HG03378 (cell line): ENCODE results near the gene ERGIC1.

ENCODE experiments used
- ATAC-seq: cut with Tn5 transposase; IDR thresholded peaks from one replicate; pipeline ENCODE4 v1.9.1; 2021; ENCODE audit warnings: mild to moderate bottlenecking, moderate library complexity; ENCODE audit not compliant: unreplicated experiment

The ERGIC1 gene

DNA sequence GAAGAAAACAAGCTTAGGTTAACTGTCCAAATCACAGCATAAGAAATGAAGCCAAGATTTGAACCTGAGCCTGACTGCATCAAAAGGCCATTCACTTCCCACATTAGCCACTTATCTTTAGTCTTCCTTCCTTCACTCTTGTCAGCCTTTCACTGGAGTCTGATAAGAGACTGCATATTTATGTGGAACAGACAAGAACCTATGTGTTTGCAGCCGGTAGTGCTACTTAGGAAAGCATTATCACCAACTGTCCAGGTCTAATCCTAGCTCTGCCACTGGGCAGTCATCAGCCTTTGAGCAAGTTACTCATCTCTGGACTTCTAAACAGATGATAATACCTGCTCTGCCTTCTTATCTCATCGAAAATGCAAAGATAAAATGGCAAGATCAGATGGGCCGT lies 137.4 kb downstream of the ERGIC1 start:
- ATAC-seq: no peak

DNA sequence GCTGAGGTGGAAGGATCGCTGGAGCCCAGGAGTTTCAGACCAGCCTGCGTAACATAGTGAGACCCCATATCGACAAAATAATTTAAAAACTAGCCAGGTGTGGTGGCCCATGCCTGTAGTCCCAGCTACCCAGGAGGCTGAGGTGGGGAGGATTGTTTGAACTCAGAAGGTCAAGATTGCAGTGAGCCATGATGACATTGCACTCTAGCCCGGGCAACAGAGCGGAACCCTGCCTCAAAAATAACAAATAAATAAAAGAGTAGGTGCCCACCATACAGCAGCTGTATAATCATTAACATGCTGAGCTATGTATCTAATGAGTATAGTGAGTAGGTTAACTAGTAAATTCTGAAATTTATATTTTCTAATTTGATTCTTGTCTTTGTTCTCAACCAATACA lies 138.5 kb downstream of the ERGIC1 start:
- no peak for ATAC-seq

DNA sequence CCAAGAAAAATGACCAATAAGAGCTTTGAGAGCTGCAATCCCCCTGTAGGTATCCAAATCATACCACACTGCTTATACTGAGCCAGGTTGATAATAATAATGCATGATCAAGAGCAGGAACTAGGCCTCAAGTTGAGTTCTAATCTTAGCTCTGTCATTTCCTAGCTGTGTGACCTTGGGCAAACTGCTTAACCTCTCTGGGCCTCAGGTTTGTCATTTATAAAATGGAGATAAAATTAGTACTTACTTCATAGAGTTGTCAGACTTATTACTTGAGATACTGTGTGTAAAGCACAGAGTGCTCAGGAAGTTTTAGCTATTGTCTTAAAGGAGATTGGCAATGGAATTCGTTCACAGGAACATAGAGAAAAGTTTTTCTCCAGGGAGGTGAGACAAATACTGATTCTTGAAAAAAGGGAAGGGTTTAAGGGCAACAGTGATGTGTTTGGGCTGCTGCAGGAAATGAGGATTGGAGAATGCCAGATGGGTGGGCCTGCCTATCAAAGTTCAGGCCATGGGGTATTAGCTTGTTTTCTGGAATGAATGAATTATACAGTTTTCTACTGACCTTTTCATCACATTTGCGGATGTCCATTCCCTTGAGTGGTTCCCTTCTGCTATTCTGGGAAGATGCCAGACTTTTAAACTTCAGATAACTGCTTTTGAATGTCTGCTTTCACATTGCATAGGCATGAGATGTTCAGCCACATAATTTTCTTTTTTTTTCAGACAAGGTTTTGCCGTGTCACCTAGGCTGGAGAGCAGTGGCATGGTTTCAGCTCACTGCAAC lies 139.3 kb downstream of the ERGIC1 start:
- no peak for ATAC-seq

DNA sequence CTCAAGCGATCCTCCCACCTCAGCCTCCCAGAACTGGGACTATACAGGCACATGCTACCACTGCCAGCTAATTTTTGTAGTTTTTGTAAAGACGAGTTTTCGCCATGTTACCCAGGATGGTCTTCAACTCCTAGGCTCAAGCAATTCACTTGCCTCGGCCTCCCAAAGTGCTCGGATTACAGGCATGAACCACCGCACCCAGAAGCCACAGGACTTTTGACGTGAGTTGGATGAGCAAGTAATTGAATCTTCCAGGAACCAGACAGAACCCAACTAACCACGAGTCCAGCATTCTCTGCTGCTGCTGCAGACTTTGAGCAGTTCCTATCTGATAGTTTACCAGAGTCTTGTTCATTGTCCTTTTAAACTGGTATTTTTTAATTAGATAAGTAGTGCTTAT lies 139.9 kb downstream of the ERGIC1 start:
- no peak for ATAC-seq

DNA sequence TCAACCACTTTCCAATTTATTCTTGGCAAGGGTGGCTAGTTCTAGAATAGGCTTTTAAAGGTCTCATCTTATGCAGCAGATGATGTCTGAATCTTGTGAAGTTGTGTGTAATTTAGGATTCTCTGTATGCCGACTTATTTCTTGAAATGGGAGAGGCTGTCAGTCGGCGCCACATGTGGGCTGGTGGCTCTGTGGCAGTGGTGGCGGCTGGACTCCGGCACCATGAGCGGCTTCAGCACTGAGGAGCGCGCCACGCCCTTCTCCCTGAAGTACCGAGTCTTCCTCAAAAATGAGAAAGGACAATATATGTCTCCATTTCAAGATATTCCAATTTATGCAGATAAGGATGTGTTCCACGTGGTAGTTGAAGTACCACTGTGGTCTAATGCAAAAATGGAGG lies 141.2 kb downstream of the ERGIC1 start:
- no peak for ATAC-seq

DNA sequence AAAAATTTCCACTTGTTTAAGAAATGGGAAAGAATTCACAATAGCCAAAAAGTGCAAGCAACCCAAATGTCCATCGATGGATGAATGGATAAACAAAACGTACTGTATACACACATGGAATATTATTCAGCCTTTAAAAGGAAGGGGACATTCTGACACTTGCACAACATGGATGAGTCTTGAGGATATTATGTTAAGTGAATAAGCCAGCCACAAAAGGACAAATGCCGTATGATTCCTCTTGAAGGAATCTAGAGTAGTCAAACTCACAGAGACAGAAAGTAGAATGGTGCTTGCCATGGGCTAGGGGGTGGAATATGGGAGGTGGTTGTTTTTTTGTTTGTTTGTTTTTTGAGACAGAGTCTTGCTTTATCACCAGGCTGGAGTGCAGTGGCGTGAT lies 145.7 kb downstream of the ERGIC1 start:
- no peak for ATAC-seq

DNA sequence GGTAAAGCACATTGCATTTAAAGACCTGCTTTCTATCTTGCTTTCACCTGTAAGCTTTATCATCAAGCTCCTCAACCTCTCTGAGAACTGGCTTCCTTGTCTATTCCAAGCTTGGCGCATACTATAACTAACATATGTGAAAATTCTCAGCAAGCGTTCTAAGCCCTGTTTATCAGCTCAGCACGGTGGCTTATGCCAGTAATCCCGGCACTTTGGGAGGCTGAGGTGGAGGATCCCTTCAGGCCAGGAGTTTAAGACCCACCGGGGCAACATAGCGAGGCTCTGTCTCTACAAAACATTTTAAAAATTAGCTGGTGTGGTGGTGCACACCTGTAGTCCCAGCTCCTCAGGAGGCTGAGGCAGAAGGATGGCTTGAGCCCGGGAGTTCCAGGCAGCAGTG lies 147.9 kb downstream of the ERGIC1 start:
- no peak for ATAC-seq

DNA sequence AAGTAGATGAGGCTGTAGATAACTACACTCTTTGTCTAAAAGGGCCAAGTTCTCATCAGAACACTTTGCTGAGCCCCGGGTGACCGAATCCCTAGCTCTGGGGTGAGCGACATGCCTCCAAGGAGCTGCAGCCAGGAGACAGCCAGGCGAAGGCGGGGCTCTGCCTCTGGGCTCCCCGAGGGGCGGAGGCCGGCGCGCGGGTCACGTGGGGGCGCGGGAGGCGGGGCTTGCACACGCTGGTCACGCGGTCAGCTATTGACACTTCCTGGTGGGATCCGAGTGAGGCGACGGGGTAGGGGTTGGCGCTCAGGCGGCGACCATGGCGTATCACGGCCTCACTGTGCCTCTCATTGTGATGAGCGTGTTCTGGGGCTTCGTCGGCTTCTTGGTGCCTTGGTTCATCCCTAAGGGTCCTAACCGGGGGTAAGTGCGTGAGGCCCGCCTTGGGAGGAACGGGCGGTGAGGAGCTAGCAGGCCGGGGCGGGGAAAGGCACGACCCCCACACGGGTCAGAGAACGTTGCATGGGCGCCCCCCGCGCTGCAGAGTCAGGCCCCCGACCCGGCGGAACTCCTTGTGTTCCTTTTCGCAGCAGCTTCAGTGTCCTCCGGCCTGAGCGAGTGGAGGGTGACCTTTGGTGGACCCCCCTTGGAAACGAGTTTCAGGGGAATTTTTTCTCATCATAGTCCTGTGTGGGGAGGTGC lies 149.6 kb downstream of the ERGIC1 start, which contains the start of gene ATP6V0E1:
ATP6V0E1 (plus strand) TSS at position 230 of the 702 bp plus-strand sequence; CDS start at position 320, 90 bp downstream.
- peak; percentile 65 for ATAC-seq

DNA sequence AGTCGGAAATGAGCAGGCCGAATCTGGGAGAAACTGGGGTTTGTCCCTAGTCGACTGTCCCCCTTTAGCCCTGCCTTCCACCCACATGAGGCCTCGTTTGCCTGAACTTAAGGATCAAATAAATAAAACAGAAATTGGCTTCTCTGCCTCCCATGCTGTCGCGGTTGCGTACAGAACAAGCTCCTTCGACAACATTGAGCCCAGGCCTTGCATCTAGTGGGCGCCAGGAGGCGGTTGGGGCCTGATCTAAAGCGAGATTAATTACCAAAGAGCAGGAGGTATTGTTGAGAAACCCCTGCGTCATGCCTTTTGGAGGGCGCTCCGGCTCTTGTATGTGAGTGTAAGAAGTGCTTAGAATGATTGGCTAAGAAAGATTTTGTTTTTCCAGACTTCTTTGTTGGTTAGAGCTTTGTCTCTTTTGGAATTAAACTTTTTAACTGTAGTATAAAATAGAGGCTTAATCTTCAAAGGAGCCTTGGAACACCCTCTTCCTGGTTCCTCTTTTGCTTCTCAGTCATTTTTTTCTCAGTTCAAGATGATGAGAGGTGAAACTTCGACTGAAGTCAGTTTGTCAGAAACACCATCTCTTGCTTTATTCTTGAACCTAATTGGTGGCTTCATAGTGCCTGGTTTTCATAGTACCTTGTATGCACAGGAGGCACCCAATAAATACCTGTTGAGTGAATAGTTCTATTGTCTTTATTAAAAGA lies 150.3 kb downstream of the ERGIC1 start:
- ATAC-seq: peak; percentile 67

DNA sequence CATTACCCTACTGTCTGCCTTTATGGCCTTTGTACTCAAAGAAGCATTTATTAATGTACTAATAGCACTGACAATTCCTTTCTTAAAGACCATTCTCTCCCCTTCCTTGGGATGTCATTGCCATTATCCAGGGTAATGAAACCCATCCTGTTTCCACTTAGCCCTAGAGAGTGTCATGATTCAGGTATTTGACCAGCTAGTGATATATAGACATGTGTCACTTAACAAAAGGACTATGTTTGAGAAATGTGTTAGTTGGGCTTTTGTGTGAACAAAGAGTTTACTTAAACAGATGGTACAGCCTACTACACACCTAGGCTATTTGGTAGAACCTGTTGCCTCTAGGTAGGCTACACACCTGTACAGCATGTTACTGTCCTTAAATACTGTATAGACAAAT lies 151.5 kb downstream of the ERGIC1 start:
- no peak for ATAC-seq

DNA sequence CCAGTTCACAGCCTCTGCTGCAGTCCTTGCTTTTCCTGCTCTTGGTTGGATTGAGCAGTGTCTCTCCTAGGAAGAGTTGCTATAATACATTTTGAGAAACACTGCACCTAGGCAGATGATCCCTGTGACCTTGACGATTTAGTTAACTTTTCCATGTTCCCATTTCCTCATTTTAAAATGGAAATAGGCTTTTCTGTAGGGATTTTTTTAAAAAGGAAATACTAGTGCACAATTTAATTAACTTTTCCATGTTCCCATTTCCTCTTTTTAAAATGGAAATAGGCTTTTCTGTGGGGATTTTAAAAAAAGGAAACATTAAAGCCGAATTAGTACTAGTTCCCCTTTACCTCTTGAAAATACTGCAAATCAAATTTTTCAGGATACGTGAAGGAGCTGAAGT lies 154.2 kb downstream of the ERGIC1 start:
- ATAC-seq: no peak

DNA sequence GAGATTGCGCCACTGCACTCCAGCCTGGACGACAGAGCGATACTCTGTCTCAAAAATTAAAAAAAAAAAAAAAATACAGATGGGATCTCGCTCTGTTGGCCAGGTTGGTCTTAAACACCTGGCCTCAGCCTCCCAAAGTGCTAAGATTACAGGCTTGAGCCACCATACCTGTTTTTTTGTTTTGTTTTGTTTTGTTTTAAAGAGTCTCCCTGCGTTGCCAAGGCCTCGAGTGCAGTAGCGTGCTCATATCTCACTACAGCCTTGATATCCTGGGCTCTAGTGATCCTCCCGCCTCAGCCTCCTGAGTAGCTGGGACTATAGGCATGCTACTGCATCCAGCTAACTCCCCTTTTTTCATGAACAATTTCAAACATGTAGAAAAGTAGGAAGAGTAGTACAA lies 156.7 kb downstream of the ERGIC1 start:
- no peak for ATAC-seq

DNA sequence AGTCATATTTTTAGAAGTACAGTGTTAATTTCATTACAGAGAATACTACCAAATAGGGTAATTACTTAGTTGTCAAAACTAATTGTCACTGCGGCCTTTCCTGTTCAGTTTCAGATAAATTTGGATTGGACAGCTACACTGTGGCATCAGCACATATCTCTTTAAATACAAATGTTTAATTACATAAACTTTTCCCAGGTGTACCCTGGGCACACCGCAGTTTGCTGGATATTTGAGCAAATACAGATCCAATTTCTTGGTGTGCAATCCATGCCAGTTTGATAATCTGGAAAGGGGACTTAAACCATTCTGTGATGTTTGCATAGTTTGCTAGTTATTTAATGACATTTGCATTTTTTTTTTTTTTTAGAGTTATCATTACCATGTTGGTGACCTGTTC lies 160.4 kb downstream of the ERGIC1 start:
- no peak for ATAC-seq

DNA sequence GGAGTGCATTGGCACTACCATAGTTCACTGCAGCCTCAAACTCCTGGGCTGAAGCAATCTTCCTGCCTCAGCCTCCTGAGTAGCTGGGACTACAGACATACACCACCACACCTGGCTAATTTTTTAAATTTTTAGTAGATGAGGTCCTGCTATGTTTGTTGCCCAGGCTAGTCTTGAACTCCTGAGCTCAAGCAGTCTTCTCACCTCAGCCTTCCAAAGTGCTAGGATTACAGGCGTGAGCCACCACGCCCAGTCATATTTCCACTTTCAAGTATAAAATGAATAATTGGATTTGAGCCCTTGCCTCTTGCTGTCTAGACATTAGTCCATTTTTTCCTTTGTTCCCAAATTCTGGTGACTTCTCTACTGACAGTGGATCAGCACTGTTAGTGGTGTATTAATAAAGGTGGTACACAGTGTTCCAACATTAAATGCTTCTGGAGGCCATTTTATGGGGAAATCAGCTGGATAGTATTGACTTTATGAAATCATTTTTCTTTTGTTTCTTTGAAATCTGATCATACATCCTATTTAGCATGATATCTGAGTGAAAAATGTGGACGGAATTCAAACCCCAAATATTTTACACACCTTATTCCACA lies 165.4 kb downstream of the ERGIC1 start:
- no peak for ATAC-seq

DNA sequence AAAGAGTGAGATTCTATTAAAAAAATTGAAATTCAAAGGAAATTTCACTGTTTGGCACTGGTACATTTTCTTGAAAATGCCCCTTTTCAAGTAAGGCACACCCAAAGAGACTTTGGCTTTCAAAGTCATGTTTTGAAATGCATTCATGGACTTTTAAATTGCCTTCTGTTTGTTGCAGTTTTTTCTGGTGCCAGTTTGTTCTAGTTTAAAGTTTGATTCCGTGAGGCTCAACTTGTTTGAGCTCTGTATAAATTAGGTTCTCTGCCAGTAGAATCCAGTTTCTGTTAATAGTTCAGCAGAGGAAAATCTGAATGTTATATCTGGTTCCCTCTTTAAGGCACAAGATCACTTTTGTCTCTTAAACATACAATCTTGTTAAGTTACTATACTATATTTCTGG lies 165.9 kb downstream of the ERGIC1 start:
- ATAC-seq: no peak

DNA sequence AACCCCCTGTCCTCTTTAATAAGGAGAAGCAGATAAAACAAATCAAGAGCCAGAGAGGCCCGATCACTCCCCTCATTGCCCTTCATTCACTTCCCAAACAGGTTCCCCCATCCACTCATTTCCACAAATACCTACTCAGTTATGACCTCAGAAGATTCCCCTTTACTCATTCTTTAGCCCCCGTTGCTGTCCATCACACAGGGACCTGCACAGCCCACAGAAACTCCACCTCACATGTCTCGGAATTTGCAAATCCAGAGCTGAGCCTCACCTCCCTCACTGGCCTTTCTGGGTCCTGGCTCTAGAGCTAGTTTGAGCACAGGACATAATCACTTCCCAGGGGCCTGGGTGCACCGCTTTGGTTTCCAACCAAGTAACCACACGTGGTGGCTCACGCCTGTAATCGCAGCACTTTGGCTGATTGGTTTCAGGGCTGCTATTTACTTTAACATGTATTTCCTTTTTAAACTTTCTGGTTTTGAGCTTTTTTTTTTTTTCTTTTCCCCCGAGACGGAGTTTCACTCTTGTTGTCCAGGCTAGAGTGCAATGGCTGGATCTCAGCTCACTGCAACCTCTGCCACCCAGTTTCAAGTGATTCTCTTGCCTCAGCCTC lies 167.3 kb downstream of the ERGIC1 start:
- no peak for ATAC-seq
